Right hindlimb (tissue), 1 donor: ENCODE measurements around the gene PRDM15.

Source experiments
- DNase-seq: peaks from one replicate; pipeline ENCODE4 v3.0.0-alpha.2; 2018

The PRDM15 gene

GRCh38 chr21:41760411-41760810 lies 118.7 kb downstream of the PRDM15 start:
- DNase-seq: no peak

- DNase-seq: no peak
These were observed 119.2 kb downstream of the PRDM15 start for GRCh38 chr21:41759926-41760325.

DNA sequence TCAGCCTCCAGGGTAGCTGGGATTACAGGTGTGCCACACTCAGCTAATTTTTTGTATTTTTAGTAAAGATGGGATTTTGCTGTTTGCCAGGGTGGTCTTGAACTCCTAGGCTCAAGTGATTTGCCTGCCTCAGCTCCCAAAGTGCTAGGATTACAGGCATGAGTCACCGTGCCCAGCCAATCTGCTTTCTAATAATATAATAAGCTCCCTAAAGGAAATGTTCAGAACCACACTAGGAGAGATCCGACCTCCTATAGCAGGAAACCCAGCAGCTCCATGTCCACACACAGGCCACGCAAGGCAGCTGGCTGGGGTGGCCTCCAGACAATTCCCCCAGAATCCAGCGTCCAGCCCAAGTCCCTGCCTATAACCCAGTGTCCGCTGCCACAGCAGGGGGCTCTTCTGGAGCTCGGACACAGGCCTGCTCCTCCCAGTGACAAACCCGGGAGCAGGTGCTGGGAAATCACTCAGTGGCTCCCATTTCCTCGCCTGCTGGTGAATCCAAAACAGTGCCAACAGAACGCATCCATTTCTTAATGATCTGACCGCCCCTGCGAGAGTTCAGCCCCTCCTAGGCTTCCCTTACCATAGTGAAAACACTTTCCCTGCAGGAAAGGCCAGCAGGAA lies 119.8 kb downstream of the PRDM15 start:
- DNase-seq: no peak

DNA sequence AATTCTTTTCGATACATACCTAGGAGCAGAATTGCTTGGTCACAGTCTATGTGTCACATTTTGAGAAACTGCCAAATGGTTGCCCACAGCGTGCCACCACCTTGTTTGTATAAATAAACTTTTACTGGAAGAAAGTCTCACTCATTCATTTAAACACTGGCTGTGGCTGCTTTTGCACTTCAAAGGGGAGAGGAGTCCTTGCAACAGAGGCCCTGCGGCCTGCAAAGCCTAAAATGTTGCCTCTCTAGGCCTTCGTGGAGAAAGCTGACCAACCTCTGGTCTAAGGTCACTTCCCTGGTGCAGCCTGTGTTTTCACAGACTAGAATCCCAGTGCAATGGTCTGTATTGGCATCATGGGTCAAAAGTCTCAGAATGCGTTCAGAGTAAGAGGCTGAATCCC lies 120.6 kb downstream of the PRDM15 start:
- DNase-seq: no peak

DNA sequence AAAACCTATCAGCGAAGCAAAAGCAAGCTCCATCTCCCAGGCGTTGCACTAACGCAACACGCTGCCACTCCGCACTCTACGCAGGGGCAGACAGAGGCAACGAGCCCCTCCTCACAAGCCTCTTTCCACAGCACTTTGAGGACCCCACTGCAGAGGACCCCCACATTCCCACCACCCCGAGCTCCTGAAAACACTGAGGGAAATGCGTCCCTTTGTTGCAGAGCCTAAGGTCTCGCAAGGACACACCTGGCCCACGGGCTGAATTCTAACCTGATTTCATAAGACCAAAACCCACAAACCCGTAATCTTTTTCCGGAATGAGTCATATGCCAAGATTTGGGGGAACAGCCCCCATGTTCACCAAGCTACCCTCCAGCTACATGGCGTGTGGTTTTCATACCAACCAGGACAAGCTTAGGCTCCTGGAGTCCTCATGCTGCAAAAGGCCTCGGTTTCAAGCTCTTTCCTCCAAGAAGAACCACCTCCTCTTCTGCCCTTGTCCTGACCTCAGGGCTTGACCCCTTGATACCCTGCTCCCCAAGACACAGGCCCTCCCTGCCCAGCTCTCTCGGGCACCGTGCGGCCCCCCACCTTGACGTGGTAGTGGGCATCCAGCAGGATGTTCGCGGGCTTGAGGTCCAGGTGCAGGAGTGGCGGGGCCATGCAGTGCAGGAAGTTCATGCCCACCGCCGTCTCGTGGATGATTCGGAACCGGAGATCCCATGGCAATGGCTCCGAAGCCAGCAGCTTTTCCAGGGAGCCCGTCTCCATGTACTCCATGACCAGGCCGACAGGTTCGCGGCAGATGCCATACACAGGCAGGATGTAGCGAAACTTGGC lies 123.0 kb downstream of the PRDM15 start:
- DNase-seq: no peak

DNA sequence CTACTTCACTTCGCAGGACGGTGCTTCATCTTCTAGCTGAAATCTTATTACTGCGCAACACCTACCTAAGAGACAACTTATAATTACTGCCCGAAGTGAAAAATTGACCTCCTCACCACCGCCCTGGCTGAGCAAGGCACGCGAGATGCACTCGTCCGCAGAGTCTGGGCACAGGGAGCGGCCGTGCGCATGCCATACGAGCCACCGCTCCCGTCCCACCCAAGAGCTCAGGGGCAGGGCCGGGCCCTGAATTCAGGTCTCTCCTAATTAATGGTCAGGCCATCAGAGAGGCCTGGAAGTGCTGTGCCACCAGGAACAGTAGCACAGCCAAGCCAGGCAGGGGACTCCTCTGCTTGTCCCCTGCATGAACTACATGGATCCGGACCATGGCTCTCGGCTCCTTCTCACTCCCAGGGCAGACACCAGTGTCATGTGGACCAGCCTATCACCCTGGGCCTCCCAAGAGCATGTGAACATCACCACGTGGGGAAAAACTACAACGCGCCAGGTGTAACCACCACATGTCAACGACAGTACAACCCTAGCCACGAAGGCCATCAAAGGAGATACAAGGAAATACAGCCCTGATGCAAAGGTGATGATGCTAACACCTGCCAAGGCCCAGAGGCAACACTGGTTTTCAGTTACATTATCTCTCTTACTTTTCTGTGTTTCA lies 123.7 kb downstream of the PRDM15 start:
- DNase-seq: no peak

DNA sequence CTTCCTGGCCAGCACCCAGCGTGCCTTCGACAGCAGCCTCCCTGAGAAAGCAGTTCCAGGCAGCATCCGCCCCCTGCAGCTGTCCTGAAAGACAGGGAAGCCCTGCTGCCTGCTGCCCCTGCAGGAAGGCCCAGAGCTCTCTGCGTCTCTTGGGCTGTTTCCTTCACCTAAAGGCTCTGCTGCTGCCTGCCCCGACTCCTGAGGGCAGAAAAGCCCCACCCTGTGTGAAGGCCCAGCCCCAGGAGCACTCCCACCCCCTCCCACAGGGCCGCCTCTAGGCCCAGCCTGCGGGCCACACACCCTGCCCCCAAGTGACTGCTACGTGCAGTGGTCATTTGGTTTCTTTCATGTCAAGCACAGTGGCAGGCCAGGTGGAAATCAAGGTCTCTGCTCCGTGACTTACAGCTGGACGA lies 124.7 kb downstream of the PRDM15 start:
- DNase-seq: no peak

DNA sequence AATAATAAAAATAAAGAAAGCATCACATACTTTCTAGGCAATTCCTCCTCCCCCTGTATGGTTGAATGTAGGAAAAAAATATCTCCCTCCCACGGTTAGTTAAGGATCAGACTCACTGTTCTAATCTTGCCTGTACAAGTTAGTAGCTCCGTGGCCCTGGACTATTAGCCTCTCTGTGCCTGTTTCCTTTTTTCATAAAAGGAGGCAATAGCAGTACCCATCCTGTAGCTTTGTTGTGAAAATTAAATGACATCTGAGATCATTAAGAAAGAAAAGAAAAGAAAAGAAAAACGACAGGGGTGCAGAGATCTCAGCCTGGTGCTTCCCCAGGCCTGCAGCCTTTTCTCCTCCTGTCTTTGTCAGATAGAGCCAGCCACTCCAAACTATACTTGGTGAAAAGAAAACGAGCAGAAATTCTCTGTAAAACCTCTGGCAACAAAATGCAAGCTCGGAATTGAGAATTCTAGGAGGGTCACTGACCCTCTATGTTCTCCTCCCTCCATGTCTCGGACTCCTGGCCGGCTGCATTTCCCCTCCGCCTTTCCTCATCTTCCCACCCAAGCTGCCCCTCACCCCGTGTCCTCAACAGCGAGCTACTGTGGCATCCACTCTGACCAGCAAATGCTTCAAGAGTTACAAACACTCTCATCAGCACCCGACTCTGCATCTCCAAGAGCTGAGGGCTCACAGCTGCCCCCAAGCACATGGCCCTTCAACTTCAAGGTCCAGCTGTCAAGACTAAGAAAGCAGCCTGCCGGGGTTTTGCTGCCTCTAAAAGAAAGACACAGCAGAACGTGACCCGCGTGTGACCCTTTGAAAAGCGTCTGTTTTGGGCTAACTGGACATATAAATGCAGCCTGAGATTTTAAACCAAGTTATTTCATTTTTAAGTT lies 125.9 kb downstream of the PRDM15 start:
- DNase-seq: no peak

DNA sequence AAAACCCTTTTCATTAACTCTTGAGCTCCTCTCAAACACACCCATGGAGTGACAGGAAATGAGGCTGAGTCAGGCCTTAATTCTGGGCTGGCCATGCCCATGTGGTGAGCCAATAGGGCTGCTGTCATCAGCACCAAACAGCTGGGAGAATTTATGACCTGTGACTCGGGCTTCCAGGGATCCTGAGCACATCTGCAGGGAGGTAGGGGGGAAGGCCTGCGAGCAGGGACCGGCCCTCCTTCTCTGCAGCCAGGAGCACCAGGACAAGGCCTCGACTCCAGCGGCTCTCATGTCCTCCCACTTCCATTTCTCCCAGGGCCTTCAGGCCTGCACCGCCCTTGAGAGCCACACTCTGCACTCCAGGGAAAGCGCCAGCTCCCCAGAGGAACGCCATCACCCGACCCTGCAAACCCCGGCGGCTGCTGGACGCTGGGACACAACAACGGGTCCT lies 126.9 kb downstream of the PRDM15 start:
- DNase-seq: peak; percentile 49

DNA sequence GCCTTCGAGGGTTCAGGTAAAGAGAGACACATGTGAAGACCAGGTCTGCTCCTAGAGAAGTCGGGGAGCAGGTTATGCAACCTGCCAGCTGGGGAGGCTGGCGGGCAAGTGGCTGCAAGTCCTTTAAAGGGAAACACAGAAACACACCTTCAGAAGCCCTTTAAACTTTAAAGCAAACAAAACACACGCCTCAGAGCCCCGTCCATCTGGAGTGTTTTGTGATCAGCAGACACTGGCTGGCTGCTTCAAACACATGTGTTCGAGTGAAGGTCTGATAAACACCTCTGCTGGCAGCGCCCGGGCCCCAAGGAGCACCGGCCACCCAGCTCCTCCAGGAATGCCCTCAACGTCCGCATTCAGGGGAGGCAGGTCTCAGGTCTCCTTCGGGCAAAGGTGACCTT lies 127.5 kb downstream of the PRDM15 start:
- DNase-seq: no peak

GRCh38 chr21:41750532-41751151 lies 128.5 kb downstream of the PRDM15 start:
- no peak for DNase-seq

DNA sequence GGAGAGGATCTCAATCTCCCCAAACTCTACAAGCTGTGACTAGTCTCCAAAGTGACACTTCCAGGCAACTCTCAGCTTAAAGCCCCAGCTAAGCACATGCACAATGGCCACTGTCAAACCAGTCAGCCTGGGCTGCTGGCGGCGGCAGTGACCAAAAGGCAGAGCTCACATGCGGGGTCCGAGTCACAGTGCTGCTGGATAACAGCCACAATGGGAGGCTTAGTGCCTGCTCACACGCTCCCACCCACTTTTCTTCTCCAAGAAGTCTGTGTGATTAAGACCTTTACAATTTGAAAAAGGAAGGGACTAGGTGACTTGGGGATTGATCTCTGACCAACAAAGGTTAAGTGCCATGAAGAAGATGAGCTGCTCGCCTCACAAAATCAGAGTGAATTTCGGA lies 129.1 kb downstream of the PRDM15 start:
- DNase-seq: no peak

GRCh38 chr21:41749286-41749685 lies 129.9 kb downstream of the PRDM15 start:
- DNase-seq: no peak
